ENCODE measurements around the gene RAB13. TPM values are rescaled to one million over a fixed set of nuclear protein-coding genes. Genes with fewer than 3 reads are reported as not detected.

The RAB13 gene
- total and polyA plus RNA-seq, 7 experiments from 2014 or later: 0.45 to 2.2 (median 1.4) TPM; not detected in 3

DNA sequence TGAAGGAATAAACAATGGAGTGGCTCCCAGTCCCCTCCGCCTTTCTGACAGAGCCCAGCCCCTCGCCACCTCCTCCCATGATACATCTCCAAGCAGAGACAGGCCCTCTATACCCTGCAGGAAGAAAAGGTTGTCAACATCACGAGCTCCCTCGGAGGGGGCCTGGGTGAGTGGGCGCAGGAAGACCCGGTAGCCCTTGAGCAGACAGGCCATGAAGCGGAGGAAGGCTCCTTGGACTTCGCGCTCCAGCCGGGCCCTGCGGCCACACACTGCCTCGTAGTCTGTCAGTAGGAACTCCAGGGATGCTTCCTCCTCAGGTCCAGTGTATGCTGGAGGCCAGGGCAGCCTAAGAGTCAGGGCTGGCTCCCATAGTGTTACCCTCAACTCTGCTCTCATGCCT is 46.7 kb downstream of the RAB13 start:
- H3K4me1 Mint-ChIP-seq: peaks cover 15 to 44% (median 34%) of the 10 kb centered on the region in 7 donors
- no peak for ATAC-seq

GRCh38 chr1:153938996-153939395 is 47.1 kb downstream of the RAB13 start:
- ATAC-seq: no peak
- peak overlapping the region in 5 of 9 donors; percentile 10 to 79 (median 50) for H3K27ac Mint-ChIP-seq

More for the DNA sequence above, 46.7 kb downstream of the RAB13 start:
- ChIA-PET CTCF (interaction anchor here (0.9 to 1.6 kb wide), 2 partner anchors 28 to 47 kb away, joined by 3 to 7 read pairs; partner anchors contain the start of genes CREB3L4 and RAB13), POLR2A (interaction anchor here (0.8 to 1.2 kb wide), 4 partner anchors 14 to 51 kb away, joined by 3 to 6 read pairs (median 4); partner anchors contain the start of gene RPS27)
- H3K36me3 ChIP-seq (ENCODE audit: control insufficient read depth in 2 of 3, insufficient read depth in 3 of 3, low read length in 3 of 3): peaks cover 20 to 86% (median 37%) of the 10 kb centered on the region in 3 experiments
- H3K4me3 ChIP-seq (ENCODE audit: low read length): no peak overlapping the region
- H3K27me3 Mint-ChIP-seq: no peaks in the 10 kb centered on the region
- no peak overlapping the region for H3K27ac ChIP-seq (ENCODE audit: low read depth, low read length)
- intact Hi-C loops (cut with micrococcal nuclease): no loop called here
- H3K4me3 Mint-ChIP-seq: no peak overlapping the region
- H3K27me3 ChIP-seq (ENCODE audit: control insufficient read depth in 2 of 2, insufficient read depth in 2 of 2, low read length in 2 of 2): no peaks in the 10 kb centered on the region
- peak overlapping the region in 4 of 9 donors; percentile 10 to 56 (median 34) for H3K27ac Mint-ChIP-seq
- H3K4me1 ChIP-seq (ENCODE audit: control insufficient read depth in 2 of 2, insufficient read depth in 2 of 2, low read length in 2 of 2): peaks cover 20% of the 10 kb centered on the region in 2 donors
- peaks cover 9 to 58% (median 24%) of the 10 kb centered on the region in 5 donors for H3K36me3 Mint-ChIP-seq
- H3K9me3 Mint-ChIP-seq: peaks cover 0 to 2% (median 0%) of the 10 kb centered on the region in 11 donors
- no peak for DNase-seq
- H3K9me3 ChIP-seq (ENCODE audit: control insufficient read depth in 2 of 3, low read length in 3 of 3): no peaks in the 10 kb centered on the region

GRCh38 chr1:153937331-153937730 is 48.8 kb downstream of the RAB13 start:
- Histone ChIP-seq H3K9me3 (ENCODE audit: control insufficient read depth in 2 of 3, low read length in 3 of 3) (no peaks in the 10 kb centered on the region), H3K4me3 (ENCODE audit: low read length) (no peak overlapping the region), H3K27me3 (ENCODE audit: control insufficient read depth in 2 of 2, insufficient read depth in 2 of 2, low read length in 2 of 2) (no peaks in the 10 kb centered on the region), H3K27ac (ENCODE audit: low read depth, low read length) (no peak overlapping the region), H3K4me1 (ENCODE audit: control insufficient read depth in 2 of 2, insufficient read depth in 2 of 2, low read length in 2 of 2) (peaks cover under 1 to 1% of the 10 kb centered on the region in 2 donors), H3K36me3 (ENCODE audit: control insufficient read depth in 2 of 3, insufficient read depth in 3 of 3, low read length in 3 of 3) (peaks cover 16 to 95% (median 41%) of the 10 kb centered on the region in 3 experiments)
- POLR2A ChIA-PET: interaction anchor here (1.0 to 1.9 kb wide), 2 partner anchors 9 to 26 kb away, joined by 3 to 8 read pairs; partner anchors contain the start of genes DENND4B and SLC39A1
- peak overlapping the region in 2 of 9 donors; percentile 36 to 70 for H3K27ac Mint-ChIP-seq
- H3K27me3 Mint-ChIP-seq: no peaks in the 10 kb centered on the region
- no peaks in the 10 kb centered on the region for H3K9me3 Mint-ChIP-seq
- peaks cover 7 to 27% (median 15%) of the 10 kb centered on the region in 7 donors for H3K4me1 Mint-ChIP-seq
- DNase-seq: no peak
- ATAC-seq: no peak
- CTCF ChIA-PET: interaction anchor here (1.1 to 1.2 kb wide), 2 partner anchors 9 to 40 kb away, joined by 3 read pairs; partner anchors contain the start of genes DENND4B and JTB
- H3K36me3 Mint-ChIP-seq: peaks cover 9 to 52% (median 27%) of the 10 kb centered on the region in 5 donors
- no peak overlapping the region for H3K4me3 Mint-ChIP-seq
- intact Hi-C loops (cut with micrococcal nuclease): no loop called here

More at GRCh38 chr1:153938996-153939395, 47.1 kb downstream of the RAB13 start:
- intact Hi-C loops (cut with micrococcal nuclease): no loop called here
- Mint-ChIP-seq H3K36me3 (peaks cover 9 to 57% (median 27%) of the 10 kb centered on the region in 5 donors), H3K4me3 (peak overlapping the region in 1 of 10 donors; percentile 12), H3K4me1 (peaks cover 11 to 39% (median 31%) of the 10 kb centered on the region in 7 donors), H3K27me3 (no peaks in the 10 kb centered on the region), H3K9me3 (peaks cover 0 to 2% (median 0%) of the 10 kb centered on the region in 11 donors)
- H3K36me3 ChIP-seq (ENCODE audit: control insufficient read depth in 2 of 3, insufficient read depth in 3 of 3, low read length in 3 of 3): peaks cover 24 to 91% (median 37%) of the 10 kb centered on the region in 3 experiments
- no peak overlapping the region for H3K27ac ChIP-seq (ENCODE audit: low read depth, low read length)
- H3K4me1 ChIP-seq (ENCODE audit: control insufficient read depth in 2 of 2, insufficient read depth in 2 of 2, low read length in 2 of 2): peaks cover 15% of the 10 kb centered on the region in 2 donors
- no peak overlapping the region for H3K4me3 ChIP-seq (ENCODE audit: low read length)
- H3K27me3 ChIP-seq (ENCODE audit: control insufficient read depth in 2 of 2, insufficient read depth in 2 of 2, low read length in 2 of 2): no peaks in the 10 kb centered on the region
- no peak for DNase-seq
- ChIA-PET POLR2A (interaction anchor here (1.1 kb wide), 1 partner anchor 14 kb away, joined by 3 read pairs; no protein-coding TSS in a partner anchor), CTCF (interaction anchor here (0.9 kb wide), 1 partner anchor 28 kb away, joined by 3 read pairs; the partner anchor contains the start of gene CREB3L4)
- no peaks in the 10 kb centered on the region for H3K9me3 ChIP-seq (ENCODE audit: control insufficient read depth in 2 of 3, low read length in 3 of 3)

GRCh38 chr1:153936011-153936802 is 49.9 kb downstream of the RAB13 start:
- no peaks in the 10 kb centered on the region for H3K9me3 Mint-ChIP-seq
- H3K27ac Mint-ChIP-seq: peak overlapping the region in 3 of 9 donors; percentile 12 to 75 (median 65)
- H3K27me3 ChIP-seq (ENCODE audit: control insufficient read depth in 2 of 2, insufficient read depth in 2 of 2, low read length in 2 of 2): no peaks in the 10 kb centered on the region
- intact Hi-C loops (cut with micrococcal nuclease): no loop called here
- H3K9me3 ChIP-seq (ENCODE audit: control insufficient read depth in 2 of 3, low read length in 3 of 3): no peaks in the 10 kb centered on the region
- H3K36me3 ChIP-seq (ENCODE audit: control insufficient read depth in 2 of 3, insufficient read depth in 3 of 3, low read length in 3 of 3): peaks cover 16 to 90% (median 39%) of the 10 kb centered on the region in 3 experiments
- CTCF ChIA-PET: interaction anchor here (1.2 kb wide), 1 partner anchor 10 kb away, joined by 3 read pairs; the partner anchor contains the start of gene DENND4B
- no peak overlapping the region for H3K27ac ChIP-seq (ENCODE audit: low read depth, low read length)
- H3K4me3 ChIP-seq (ENCODE audit: low read length): no peak overlapping the region
- no peak overlapping the region for H3K4me3 Mint-ChIP-seq
- DNase-seq: no peak
- no peak for ATAC-seq
- POLR2A ChIA-PET: interaction anchor here (1.9 to 3.0 kb wide), 2 partner anchors 8 to 10 kb away, joined by 8 to 10 read pairs; partner anchors contain the start of gene DENND4B
- no peaks in the 10 kb centered on the region for H3K4me1 ChIP-seq (ENCODE audit: control insufficient read depth in 2 of 2, insufficient read depth in 2 of 2, low read length in 2 of 2)
- H3K27me3 Mint-ChIP-seq: no peaks in the 10 kb centered on the region
- peaks cover 9 to 46% (median 25%) of the 10 kb centered on the region in 5 donors for H3K36me3 Mint-ChIP-seq
- peaks cover 5 to 21% (median 10%) of the 10 kb centered on the region in 7 donors for H3K4me1 Mint-ChIP-seq

GRCh38 chr1:153934746-153935145 is 51.4 kb downstream of the RAB13 start:
- H3K27ac ChIP-seq (ENCODE audit: low read depth, low read length): no peak overlapping the region
- peaks cover 0 to 38% (median 18%) of the 10 kb centered on the region in 5 donors for H3K36me3 Mint-ChIP-seq

DNA sequence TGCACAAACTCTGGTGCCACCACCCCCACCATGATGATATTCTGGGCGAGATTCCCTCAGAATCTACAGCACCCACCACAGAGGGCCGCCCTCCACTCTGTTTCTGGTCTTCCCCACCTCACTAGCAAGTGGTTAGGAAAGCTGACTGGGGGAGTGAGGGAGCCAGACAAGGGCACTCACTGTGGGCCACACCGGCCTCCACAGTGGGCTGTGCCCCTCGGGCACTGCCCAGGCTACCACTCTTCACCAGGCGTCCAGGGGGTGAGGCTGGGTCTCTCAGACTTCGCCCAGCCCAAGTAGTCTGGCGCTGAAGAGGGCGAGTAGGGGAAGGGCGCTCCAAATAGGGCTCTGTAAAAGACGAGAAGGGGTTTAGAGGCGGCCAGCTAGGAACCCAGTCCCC is 52.2 kb downstream of the RAB13 start:
- no peaks in the 10 kb centered on the region for H3K27me3 Mint-ChIP-seq
- Histone ChIP-seq H3K27ac (ENCODE audit: low read depth, low read length) (no peak overlapping the region), H3K4me1 (ENCODE audit: control insufficient read depth in 2 of 2, insufficient read depth in 2 of 2, low read length in 2 of 2) (no peaks in the 10 kb centered on the region), H3K36me3 (ENCODE audit: control insufficient read depth in 2 of 3, insufficient read depth in 3 of 3, low read length in 3 of 3) (peaks cover 16 to 90% (median 39%) of the 10 kb centered on the region in 3 experiments), H3K27me3 (ENCODE audit: control insufficient read depth in 2 of 2, insufficient read depth in 2 of 2, low read length in 2 of 2) (no peaks in the 10 kb centered on the region), H3K9me3 (ENCODE audit: control insufficient read depth in 2 of 3, low read length in 3 of 3) (no peaks in the 10 kb centered on the region), H3K4me3 (ENCODE audit: low read length) (no peak overlapping the region)
- DNase-seq (no peak), ATAC-seq (no peak)
- peaks cover 0 to 33% (median 17%) of the 10 kb centered on the region in 5 donors for H3K36me3 Mint-ChIP-seq
- peak overlapping the region in 2 of 9 donors; percentile 2 to 62 for H3K27ac Mint-ChIP-seq
- intact Hi-C loops (cut with micrococcal nuclease): no loop called here
- ChIA-PET CTCF (interaction anchor here (0.7 kb wide), 1 partner anchor 12 kb away, joined by 3 read pairs; the partner anchor contains the start of gene DENND4B), POLR2A (interaction anchor here (1.8 to 3.6 kb wide), 3 partner anchors 11 to 34 kb away, joined by 5 to 16 read pairs (median 10); partner anchors contain the start of genes CREB3L4 and GATAD2B)
- H3K4me1 Mint-ChIP-seq: peaks cover 0 to 11% (median 3%) of the 10 kb centered on the region in 7 donors
- no peaks in the 10 kb centered on the region for H3K9me3 Mint-ChIP-seq
- no peak overlapping the region for H3K4me3 Mint-ChIP-seq

More at GRCh38 chr1:153934746-153935145, 51.4 kb downstream of the RAB13 start:
- CTCF ChIA-PET: interaction anchor here (0.7 kb wide), 1 partner anchor 32 kb away, joined by 3 read pairs; no protein-coding TSS in a partner anchor
- Histone ChIP-seq H3K4me1 (ENCODE audit: control insufficient read depth in 2 of 2, insufficient read depth in 2 of 2, low read length in 2 of 2) (no peaks in the 10 kb centered on the region), H3K27me3 (ENCODE audit: control insufficient read depth in 2 of 2, insufficient read depth in 2 of 2, low read length in 2 of 2) (no peaks in the 10 kb centered on the region), H3K4me3 (ENCODE audit: low read length) (no peak overlapping the region), H3K9me3 (ENCODE audit: control insufficient read depth in 2 of 3, low read length in 3 of 3) (no peaks in the 10 kb centered on the region), H3K36me3 (ENCODE audit: control insufficient read depth in 2 of 3, insufficient read depth in 3 of 3, low read length in 3 of 3) (peaks cover 16 to 90% (median 39%) of the 10 kb centered on the region in 3 experiments)
- DNase-seq (no peak), ATAC-seq (no peak)
- H3K27me3 Mint-ChIP-seq: no peaks in the 10 kb centered on the region
- peaks cover 0 to 14% (median 3%) of the 10 kb centered on the region in 7 donors for H3K4me1 Mint-ChIP-seq
- H3K4me3 Mint-ChIP-seq: no peak overlapping the region
- intact Hi-C loops (cut with micrococcal nuclease): no loop called here
- POLR2A ChIA-PET: interaction anchor here (1.8 to 3.6 kb wide), 3 partner anchors 10 to 33 kb away, joined by 5 to 16 read pairs (median 10); partner anchors contain the start of genes CREB3L4 and GATAD2B
- H3K9me3 Mint-ChIP-seq: no peaks in the 10 kb centered on the region
- peak overlapping the region in 4 of 9 donors; percentile 34 to 76 (median 40) for H3K27ac Mint-ChIP-seq

All from naive thymus-derived CD4-positive, alpha-beta T cell (primary cell).